WTC11 (cell line): ENCODE data around the gene GDNF. TPM values are rescaled to one million over a fixed set of nuclear protein-coding genes. Genes with fewer than 3 reads are reported as not detected.
"Not testable (repeated sequence)": the region's sequence is repeated elsewhere in the genome, so short reads cannot be mapped to it uniquely, and the experiment has no call there.

Source experiments
- ATAC-seq: fragments of 200-7000 bp; cut with Tn5 transposase; 2 replicates; pipeline ENCODE4 v1.10.0; 2021; ENCODE audit warnings: mild to moderate bottlenecking, moderate library complexity
- CTCF ChIA-PET: fragments of 300-600 bp; sonication (Branson Sonifier 250); formaldehyde crosslinking; loops from one replicate; lab custom pipeline; 2021; ENCODE audit warnings: antibody characterized with exemption; lab: Charles Lee
- POLR2A ChIA-PET: fragments of 350-600 bp; sonication (Branson Sonifier 250); formaldehyde crosslinking; loops from one replicate; lab custom pipeline; 2021; ENCODE audit warnings: antibody characterized with exemption; lab: Charles Lee
- DNase-seq: peaks from one replicate; pipeline ENCODE4 v3.0.0; 2021; ENCODE audit warnings: low spot score
- H3K27ac Mint-ChIP-seq: 2 replicates; pipeline ENCODE4 v1.8.0; 2021; ENCODE audit warnings: mixed read lengths
- H3K27me3 Mint-ChIP-seq: 2 replicates; pipeline ENCODE4 v1.8.0; 2021; ENCODE audit warnings: low read depth, mild to moderate bottlenecking, moderate library complexity, mixed read lengths
- H3K36me3 Mint-ChIP-seq: 2 replicates; pipeline ENCODE4 v1.8.0; 2021; ENCODE audit warnings: mixed read lengths
- H3K4me1 Mint-ChIP-seq: 2 replicates; pipeline ENCODE4 v1.8.0; 2022; ENCODE audit warnings: mixed read lengths
- H3K4me3 Mint-ChIP-seq: 2 replicates; pipeline ENCODE4 v1.8.0; 2021; ENCODE audit warnings: mild to moderate bottlenecking, moderate library complexity, mixed read lengths
- H3K9me3 Mint-ChIP-seq: 2 replicates; pipeline ENCODE4 v1.8.0; 2021; ENCODE audit warnings: mixed read lengths
- GABPB1 ChIP-seq: sonication (generic); formaldehyde crosslinking; IDR thresholded peaks from 2 replicates; pipeline ENCODE4 v1.8.1; 2023; ENCODE audit warnings: mild to moderate bottlenecking, missing genetic modification reagents
- GRHL2 ChIP-seq: fragments of 250-450 bp; sonication (Bioruptor Pico); IDR thresholded peaks from 2 replicates; pipeline ENCODE4 v1.8.0; 2022; ENCODE audit warnings: mild to moderate bottlenecking, moderate library complexity; ENCODE audit not compliant: insufficient replicate concordance, severe bottlenecking
- MXD4 ChIP-seq: fragments of 250-450 bp; sonication (Bioruptor Pico); IDR thresholded peaks from 2 replicates; pipeline ENCODE4 v1.8.0; 2021; ENCODE audit warnings: mild to moderate bottlenecking, moderate library complexity, borderline replicate concordance
- NFE2L1 ChIP-seq: sonication (generic); formaldehyde crosslinking; IDR thresholded peaks from 2 replicates; pipeline ENCODE4 v1.8.1; 2023; ENCODE audit warnings: missing genetic modification reagents
- NR3C1 ChIP-seq: sonication (generic); formaldehyde crosslinking; conservative IDR thresholded peaks from 2 replicates; pipeline ENCODE4 v1.8.1; 2023; ENCODE audit warnings: low read depth, mild to moderate bottlenecking, missing genetic modification reagents
- TEAD4 ChIP-seq: sonication (generic); formaldehyde crosslinking; IDR thresholded peaks from 2 replicates; pipeline ENCODE4 v1.8.0; 2022; ENCODE audit warnings: mild to moderate bottlenecking, missing genetic modification reagents
- TP53 ChIP-seq: sonication (generic); formaldehyde crosslinking; IDR thresholded peaks from 2 replicates; pipeline ENCODE4 v1.8.1; 2023; ENCODE audit warnings: mild to moderate bottlenecking, missing genetic modification reagents
- ZNF416 ChIP-seq: fragments of 250-450 bp; sonication (Bioruptor Pico); IDR thresholded peaks from 2 replicates; pipeline ENCODE4 v1.9.0; 2021; ENCODE audit warnings: mild to moderate bottlenecking, inconsistent platforms
- total RNA-seq: library from RNA; stranded (reverse); gene quantifications from 3 replicates; pipeline ENCODE4 v1.2.3, GENCODE V29; 2021
- TF ChIP-seq, protein P1 (sequence below): fragments of 200-600 bp; IDR thresholded peaks from 2 replicates; pipeline ENCODE4 v1.8.0; 2022; ENCODE audit warnings: antibody characterized with exemption
- TF ChIP-seq, protein P2 (sequence below): fragments of 250-450 bp; sonication (Bioruptor Pico); IDR thresholded peaks from 2 replicates; pipeline ENCODE4 v1.9.0; 2021; ENCODE audit warnings: mild to moderate bottlenecking, borderline replicate concordance
- TF ChIP-seq, protein P3 (sequence below): sonication (generic); formaldehyde crosslinking; IDR thresholded peaks from 2 replicates; pipeline ENCODE4 v1.8.1; 2023; ENCODE audit warnings: mild to moderate bottlenecking, missing genetic modification reagents, moderate library complexity
- TF ChIP-seq, protein P4 (sequence below): sonication (generic); formaldehyde crosslinking; IDR thresholded peaks from 2 replicates; pipeline ENCODE4 v1.8.0; 2022; ENCODE audit warnings: missing genetic modification reagents
- TF ChIP-seq, protein P5 (sequence below): sonication (generic); formaldehyde crosslinking; IDR thresholded peaks from 2 replicates; pipeline ENCODE4 v1.8.1; 2022; ENCODE audit warnings: mild to moderate bottlenecking, missing genetic modification reagents, moderate library complexity, borderline replicate concordance
- TF ChIP-seq, protein P6 (sequence below): sonication (generic); formaldehyde crosslinking; IDR thresholded peaks from 2 replicates; pipeline ENCODE4 v1.8.1; 2022; ENCODE audit warnings: low read depth, mild to moderate bottlenecking, moderate library complexity, missing genetic modification reagents, borderline replicate concordance
- TF ChIP-seq, protein P7 (sequence below): fragments of 250-450 bp; sonication (Bioruptor Pico); conservative IDR thresholded peaks from 2 replicates; pipeline ENCODE4 v1.9.0; 2021; ENCODE audit warnings: mild to moderate bottlenecking

The GDNF gene
- total RNA-seq, 1 experiment from 2014 or later, result 4.7 TPM

DNA sequence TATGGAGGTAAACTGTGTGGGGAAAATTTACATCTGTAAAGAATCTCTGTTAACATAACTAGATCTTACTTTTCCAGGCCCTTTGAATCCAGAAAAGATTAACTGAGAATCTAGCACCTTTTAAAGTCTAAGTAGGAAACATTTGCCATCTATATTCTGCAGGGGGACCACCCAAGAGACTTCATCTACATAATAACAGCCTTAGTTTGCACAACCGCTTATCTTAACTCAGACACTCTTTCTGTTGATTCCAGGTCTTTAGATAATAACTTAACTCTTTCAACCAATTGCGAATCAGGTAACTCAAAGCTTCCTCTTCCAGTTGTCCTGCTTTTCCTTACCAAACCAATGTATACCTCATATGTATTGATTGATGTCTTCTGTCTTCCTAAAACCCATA, 53.4 kb downstream of the GDNF start (continued):
- no peak for TF ChIP-seq ZNF416 (CRISPR knock-in tag)
- no peak for TF ChIP-seq NFE2L1 (CRISPR knock-in tag)
- TF ChIP-seq, protein P1, sequence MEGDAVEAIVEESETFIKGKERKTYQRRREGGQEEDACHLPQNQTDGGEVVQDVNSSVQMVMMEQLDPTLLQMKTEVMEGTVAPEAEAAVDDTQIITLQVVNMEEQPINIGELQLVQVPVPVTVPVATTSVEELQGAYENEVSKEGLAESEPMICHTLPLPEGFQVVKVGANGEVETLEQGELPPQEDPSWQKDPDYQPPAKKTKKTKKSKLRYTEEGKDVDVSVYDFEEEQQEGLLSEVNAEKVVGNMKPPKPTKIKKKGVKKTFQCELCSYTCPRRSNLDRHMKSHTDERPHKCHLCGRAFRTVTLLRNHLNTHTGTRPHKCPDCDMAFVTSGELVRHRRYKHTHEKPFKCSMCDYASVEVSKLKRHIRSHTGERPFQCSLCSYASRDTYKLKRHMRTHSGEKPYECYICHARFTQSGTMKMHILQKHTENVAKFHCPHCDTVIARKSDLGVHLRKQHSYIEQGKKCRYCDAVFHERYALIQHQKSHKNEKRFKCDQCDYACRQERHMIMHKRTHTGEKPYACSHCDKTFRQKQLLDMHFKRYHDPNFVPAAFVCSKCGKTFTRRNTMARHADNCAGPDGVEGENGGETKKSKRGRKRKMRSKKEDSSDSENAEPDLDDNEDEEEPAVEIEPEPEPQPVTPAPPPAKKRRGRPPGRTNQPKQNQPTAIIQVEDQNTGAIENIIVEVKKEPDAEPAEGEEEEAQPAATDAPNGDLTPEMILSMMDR, result no peak
- TF ChIP-seq, protein P2, sequence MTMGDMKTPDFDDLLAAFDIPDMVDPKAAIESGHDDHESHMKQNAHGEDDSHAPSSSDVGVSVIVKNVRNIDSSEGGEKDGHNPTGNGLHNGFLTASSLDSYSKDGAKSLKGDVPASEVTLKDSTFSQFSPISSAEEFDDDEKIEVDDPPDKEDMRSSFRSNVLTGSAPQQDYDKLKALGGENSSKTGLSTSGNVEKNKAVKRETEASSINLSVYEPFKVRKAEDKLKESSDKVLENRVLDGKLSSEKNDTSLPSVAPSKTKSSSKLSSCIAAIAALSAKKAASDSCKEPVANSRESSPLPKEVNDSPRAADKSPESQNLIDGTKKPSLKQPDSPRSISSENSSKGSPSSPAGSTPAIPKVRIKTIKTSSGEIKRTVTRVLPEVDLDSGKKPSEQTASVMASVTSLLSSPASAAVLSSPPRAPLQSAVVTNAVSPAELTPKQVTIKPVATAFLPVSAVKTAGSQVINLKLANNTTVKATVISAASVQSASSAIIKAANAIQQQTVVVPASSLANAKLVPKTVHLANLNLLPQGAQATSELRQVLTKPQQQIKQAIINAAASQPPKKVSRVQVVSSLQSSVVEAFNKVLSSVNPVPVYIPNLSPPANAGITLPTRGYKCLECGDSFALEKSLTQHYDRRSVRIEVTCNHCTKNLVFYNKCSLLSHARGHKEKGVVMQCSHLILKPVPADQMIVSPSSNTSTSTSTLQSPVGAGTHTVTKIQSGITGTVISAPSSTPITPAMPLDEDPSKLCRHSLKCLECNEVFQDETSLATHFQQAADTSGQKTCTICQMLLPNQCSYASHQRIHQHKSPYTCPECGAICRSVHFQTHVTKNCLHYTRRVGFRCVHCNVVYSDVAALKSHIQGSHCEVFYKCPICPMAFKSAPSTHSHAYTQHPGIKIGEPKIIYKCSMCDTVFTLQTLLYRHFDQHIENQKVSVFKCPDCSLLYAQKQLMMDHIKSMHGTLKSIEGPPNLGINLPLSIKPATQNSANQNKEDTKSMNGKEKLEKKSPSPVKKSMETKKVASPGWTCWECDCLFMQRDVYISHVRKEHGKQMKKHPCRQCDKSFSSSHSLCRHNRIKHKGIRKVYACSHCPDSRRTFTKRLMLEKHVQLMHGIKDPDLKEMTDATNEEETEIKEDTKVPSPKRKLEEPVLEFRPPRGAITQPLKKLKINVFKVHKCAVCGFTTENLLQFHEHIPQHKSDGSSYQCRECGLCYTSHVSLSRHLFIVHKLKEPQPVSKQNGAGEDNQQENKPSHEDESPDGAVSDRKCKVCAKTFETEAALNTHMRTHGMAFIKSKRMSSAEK (CRISPR knock-in tag), result no peak
- TF ChIP-seq TEAD4 (CRISPR knock-in tag), result no peak

DNA sequence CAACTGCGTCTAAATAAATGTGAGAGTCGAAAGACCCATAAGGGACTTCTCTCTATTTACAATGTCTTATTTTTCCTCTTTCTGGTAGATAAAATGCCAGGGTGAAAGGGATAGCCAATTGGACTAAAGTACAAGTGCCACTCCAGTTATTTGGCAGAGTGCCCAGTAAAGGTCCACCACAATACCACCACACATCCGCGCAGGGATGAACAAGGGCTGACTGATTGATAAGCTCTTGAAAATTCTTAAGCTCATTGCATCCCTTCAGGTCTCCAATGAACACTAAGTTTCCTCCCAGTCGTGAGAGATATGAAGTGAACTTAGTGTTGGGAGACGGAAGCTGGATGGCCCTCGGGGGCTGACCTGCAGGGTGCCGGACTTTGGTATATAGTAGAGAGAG, 58.4 kb downstream of the GDNF start:
- POLR2A ChIA-PET, CTCF ChIA-PET, H3K4me3 Mint-ChIP-seq, H3K27ac Mint-ChIP-seq, DNase-seq, ATAC-seq: not testable (repeated sequence)
- peaks cover 12% of the 10 kb centered on the region for H3K4me1 Mint-ChIP-seq
- H3K36me3 Mint-ChIP-seq, result peaks cover 14% of the 10 kb centered on the region
- H3K9me3 Mint-ChIP-seq, result peaks cover 19% of the 10 kb centered on the region
- H3K27me3 Mint-ChIP-seq, result peaks cover 12% of the 10 kb centered on the region

DNA sequence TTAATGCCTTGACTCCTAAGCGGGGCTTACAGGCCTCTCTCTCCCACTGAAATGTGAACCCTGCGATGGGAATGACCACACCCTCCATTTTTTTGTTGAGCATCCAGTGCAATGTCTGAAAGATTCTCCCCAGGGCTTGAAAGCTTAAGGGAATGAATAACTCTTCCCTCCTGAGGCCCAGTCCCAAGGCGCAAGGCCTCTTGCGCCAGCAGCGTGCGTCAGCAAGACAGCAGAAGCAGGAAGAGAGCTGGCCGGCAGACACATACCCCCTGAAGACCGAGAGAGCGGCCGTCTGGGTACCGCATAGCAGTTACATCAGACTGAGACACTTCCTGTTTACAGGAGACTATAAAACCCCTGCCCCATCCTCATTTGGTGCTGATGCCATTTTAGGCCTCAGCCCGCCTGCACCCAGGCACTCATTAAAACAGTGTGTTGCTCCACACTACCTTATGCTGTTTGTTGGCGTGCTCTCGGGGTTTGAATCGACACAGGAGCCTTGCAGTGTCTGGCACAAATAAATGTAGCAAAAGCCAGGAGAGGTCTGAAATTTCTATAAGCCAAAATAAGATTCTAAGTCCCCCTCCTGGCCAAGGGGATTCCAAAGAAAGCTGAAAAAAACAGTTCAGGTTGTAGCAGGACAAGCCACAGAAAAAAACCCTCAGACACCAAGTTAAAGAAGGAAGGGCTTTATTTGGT, 62.3 kb downstream of the GDNF start:
- Mint-ChIP-seq H3K27me3 (no peaks in the 10 kb centered on the region; the same call in 1 of the 2 replicates), H3K4me1 (no peaks in the 10 kb centered on the region), H3K9me3 (peaks cover 18% of the 10 kb centered on the region), H3K27ac (no peak overlapping the region), H3K36me3 (peaks cover 16% of the 10 kb centered on the region), H3K4me3 (no peak overlapping the region)
- ChIA-PET CTCF (interaction anchor here (0.9 to 3.9 kb wide), 3 partner anchors 54 to 415 kb away, joined by 3 to 26 read pairs (median 5); no protein-coding TSS in a partner anchor), POLR2A (no interaction called here)
- DNase-seq, result no peak
- no peak for ATAC-seq
- TF ChIP-seq, protein P3, sequence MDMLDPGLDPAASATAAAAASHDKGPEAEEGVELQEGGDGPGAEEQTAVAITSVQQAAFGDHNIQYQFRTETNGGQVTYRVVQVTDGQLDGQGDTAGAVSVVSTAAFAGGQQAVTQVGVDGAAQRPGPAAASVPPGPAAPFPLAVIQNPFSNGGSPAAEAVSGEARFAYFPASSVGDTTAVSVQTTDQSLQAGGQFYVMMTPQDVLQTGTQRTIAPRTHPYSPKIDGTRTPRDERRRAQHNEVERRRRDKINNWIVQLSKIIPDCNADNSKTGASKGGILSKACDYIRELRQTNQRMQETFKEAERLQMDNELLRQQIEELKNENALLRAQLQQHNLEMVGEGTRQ, result no peak
- no peak for TF ChIP-seq TEAD4 (CRISPR knock-in tag)
- TF ChIP-seq, protein P4, sequence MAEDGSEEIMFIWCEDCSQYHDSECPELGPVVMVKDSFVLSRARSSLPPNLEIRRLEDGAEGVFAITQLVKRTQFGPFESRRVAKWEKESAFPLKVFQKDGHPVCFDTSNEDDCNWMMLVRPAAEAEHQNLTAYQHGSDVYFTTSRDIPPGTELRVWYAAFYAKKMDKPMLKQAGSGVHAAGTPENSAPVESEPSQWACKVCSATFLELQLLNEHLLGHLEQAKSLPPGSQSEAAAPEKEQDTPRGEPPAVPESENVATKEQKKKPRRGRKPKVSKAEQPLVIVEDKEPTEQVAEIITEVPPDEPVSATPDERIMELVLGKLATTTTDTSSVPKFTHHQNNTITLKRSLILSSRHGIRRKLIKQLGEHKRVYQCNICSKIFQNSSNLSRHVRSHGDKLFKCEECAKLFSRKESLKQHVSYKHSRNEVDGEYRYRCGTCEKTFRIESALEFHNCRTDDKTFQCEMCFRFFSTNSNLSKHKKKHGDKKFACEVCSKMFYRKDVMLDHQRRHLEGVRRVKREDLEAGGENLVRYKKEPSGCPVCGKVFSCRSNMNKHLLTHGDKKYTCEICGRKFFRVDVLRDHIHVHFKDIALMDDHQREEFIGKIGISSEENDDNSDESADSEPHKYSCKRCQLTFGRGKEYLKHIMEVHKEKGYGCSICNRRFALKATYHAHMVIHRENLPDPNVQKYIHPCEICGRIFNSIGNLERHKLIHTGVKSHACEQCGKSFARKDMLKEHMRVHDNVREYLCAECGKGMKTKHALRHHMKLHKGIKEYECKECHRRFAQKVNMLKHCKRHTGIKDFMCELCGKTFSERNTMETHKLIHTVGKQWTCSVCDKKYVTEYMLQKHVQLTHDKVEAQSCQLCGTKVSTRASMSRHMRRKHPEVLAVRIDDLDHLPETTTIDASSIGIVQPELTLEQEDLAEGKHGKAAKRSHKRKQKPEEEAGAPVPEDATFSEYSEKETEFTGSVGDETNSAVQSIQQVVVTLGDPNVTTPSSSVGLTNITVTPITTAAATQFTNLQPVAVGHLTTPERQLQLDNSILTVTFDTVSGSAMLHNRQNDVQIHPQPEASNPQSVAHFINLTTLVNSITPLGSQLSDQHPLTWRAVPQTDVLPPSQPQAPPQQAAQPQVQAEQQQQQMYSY (CRISPR knock-in tag), result no peak
- TF ChIP-seq GABPB1 (CRISPR knock-in tag), result no peak
- no peak for TF ChIP-seq TP53 (CRISPR knock-in tag)
- TF ChIP-seq NR3C1 (CRISPR knock-in tag), result no peak
- TF ChIP-seq, protein P5, sequence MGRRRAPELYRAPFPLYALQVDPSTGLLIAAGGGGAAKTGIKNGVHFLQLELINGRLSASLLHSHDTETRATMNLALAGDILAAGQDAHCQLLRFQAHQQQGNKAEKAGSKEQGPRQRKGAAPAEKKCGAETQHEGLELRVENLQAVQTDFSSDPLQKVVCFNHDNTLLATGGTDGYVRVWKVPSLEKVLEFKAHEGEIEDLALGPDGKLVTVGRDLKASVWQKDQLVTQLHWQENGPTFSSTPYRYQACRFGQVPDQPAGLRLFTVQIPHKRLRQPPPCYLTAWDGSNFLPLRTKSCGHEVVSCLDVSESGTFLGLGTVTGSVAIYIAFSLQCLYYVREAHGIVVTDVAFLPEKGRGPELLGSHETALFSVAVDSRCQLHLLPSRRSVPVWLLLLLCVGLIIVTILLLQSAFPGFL (CRISPR knock-in tag), result no peak
- TF ChIP-seq MXD4 (CRISPR knock-in tag), result no peak
- TF ChIP-seq, protein P6, sequence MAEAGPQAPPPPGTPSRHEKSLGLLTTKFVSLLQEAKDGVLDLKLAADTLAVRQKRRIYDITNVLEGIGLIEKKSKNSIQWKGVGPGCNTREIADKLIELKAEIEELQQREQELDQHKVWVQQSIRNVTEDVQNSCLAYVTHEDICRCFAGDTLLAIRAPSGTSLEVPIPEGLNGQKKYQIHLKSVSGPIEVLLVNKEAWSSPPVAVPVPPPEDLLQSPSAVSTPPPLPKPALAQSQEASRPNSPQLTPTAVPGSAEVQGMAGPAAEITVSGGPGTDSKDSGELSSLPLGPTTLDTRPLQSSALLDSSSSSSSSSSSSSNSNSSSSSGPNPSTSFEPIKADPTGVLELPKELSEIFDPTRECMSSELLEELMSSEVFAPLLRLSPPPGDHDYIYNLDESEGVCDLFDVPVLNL (CRISPR knock-in tag), result no peak
- TF ChIP-seq, protein P7, sequence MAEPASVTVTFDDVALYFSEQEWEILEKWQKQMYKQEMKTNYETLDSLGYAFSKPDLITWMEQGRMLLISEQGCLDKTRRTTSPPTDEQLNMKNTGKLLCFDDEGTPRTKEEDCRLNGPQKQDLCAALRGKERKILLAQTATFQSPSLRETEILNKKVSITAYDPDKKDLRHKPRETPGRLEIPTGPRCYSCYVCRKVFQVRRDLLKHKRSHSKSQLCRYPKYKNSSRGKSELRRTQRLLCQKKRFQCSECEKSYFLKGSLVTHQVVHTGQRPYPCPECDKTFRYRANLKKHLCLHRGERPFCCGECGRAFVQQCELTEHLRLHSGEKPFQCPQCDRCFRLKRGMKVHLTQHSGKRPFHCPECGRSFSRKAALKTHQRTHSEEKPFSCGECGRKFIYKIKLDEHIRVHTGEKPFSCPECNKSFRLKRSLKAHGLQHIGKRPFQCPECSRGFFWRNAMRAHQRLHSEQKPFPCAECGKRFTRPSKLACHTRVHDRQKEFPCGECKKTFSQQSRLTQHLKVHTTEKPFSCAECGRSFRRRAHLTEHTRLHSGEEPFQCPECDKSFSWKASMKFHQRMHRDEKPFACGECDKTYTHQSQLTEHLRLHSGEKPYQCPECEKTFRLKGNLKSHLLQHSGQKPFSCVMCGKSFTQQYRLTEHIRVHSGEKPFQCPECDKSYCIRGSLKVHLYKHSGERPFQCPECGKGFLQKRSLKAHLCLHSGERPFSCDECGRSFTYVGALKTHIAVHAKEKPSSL (CRISPR knock-in tag), result no peak
- TF ChIP-seq GRHL2, result no peak
